Activated CD8-positive, alpha-beta T cell treated with anti-CD3 and anti-CD28 coated beads for 36 hours (primary cell): ENCODE results near the gene ASB13. TPM values are rescaled to one million over a fixed set of nuclear protein-coding genes. Genes with fewer than 3 reads are reported as not detected.

Experiments
- ATAC-seq: fragments of 200-7000 bp; cut with Tn5 transposase; one replicate; pipeline ENCODE4 v1.10.0; 2021; ENCODE audit warnings: mild to moderate bottlenecking, moderate library complexity
- CTCF ChIA-PET: fragments of 350-600 bp; sonication (Branson Sonifier 250); formaldehyde crosslinking; loops from one replicate; lab custom pipeline; 2021; ENCODE audit warnings: antibody characterized with exemption; lab: Charles Lee
- POLR2A ChIA-PET: fragments of 350-600 bp; sonication (Branson Sonifier 250); formaldehyde crosslinking; loops from one replicate; lab custom pipeline; 2021; ENCODE audit warnings: antibody characterized with exemption; lab: Charles Lee
- DNase-seq: peaks from one replicate; pipeline ENCODE4 v3.0.0-alpha.2; 2020
- H3K27ac Mint-ChIP-seq: one replicate; pipeline ENCODE4 v1.8.0; 2021; ENCODE audit warnings: mild to moderate bottlenecking, mixed read lengths
- H3K27me3 Mint-ChIP-seq: one replicate; pipeline ENCODE4 v1.8.0; 2021; ENCODE audit warnings: mixed read lengths
- H3K36me3 Mint-ChIP-seq: one replicate; pipeline ENCODE4 v1.8.0; 2021; ENCODE audit warnings: low read depth, mixed read lengths
- H3K4me1 Mint-ChIP-seq: one replicate; pipeline ENCODE4 v1.8.0; 2021; ENCODE audit warnings: low read depth, mixed read lengths
- H3K4me3 Mint-ChIP-seq: one replicate; pipeline ENCODE4 v1.8.0; 2021; ENCODE audit warnings: mild to moderate bottlenecking, moderate library complexity, mixed read lengths
- H3K9me3 Mint-ChIP-seq: one replicate; pipeline ENCODE4 v1.8.0; 2021; ENCODE audit warnings: mixed read lengths
- intact Hi-C: fragments of 100-400 bp; cut with micrococcal nuclease; formaldehyde crosslinking; loops from one replicate; pipeline ENCODE4 v1.10.0; 2022
- total RNA-seq, 2 experiments: library from RNA; stranded (reverse); gene quantifications; one replicate each; pipeline ENCODE4 v1.2.3, GENCODE V29; 2021
- TF ChIP-seq, protein P1 (sequence below): fragments of 200-600 bp; IDR thresholded peaks from one replicate; pipeline ENCODE4 v1.8.0; 2022; ENCODE audit warnings: antibody characterized with exemption, mild to moderate bottlenecking

Gene ASB13
- total RNA-seq, 2 experiments from 2014 or later, result 8.9 to 9.2 TPM

DNA sequence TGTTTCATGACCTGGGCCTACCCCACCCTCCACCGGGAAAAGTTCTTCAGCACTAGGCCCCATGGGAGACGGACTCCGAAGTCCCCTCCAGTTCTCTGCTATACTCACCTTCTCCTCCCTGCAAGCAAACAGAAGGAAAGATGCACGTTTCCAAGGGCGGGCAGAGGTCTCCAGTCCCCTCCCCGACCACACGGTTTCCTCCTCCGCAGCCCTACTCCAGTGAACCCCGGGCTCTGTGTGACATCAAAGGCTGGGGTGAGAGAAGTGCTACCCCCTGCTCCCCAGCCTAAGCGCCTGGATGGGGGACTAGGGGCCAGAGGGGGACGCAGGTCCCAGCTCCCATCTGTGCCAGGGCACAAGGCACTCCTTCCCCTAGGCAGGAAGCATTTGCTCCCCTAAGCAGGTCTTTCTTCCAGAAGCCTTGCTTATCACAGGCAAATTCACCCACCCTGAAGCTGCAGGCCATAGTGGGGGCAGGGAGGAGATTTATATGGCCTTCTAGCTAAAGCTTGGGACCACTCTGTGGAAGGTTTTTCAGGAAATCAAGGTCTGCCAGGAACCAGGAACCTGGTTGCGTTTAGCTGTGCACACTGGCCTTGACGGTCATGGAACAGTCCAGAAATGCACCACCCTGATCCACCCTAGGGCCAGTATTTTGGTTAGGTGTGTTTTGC, 52.8 kb downstream of the ASB13 start:
- H3K27me3 Mint-ChIP-seq, result no peaks in the 10 kb centered on the region
- no peaks in the 10 kb centered on the region for H3K36me3 Mint-ChIP-seq
- no peaks in the 10 kb centered on the region for H3K4me1 Mint-ChIP-seq
- DNase-seq (no peak), ATAC-seq (no peak)
- no peaks in the 10 kb centered on the region for H3K9me3 Mint-ChIP-seq
- ChIA-PET POLR2A (no interaction called here), CTCF (interaction anchor here (1.3 to 1.7 kb wide), 2 partner anchors 9 to 147 kb away, joined by 3 to 10 read pairs; no protein-coding TSS in a partner anchor)
- H3K27ac Mint-ChIP-seq, result no peak overlapping the region
- intact Hi-C loops, result no loop called here
- H3K4me3 Mint-ChIP-seq, result no peak overlapping the region
- TF ChIP-seq, protein P1, sequence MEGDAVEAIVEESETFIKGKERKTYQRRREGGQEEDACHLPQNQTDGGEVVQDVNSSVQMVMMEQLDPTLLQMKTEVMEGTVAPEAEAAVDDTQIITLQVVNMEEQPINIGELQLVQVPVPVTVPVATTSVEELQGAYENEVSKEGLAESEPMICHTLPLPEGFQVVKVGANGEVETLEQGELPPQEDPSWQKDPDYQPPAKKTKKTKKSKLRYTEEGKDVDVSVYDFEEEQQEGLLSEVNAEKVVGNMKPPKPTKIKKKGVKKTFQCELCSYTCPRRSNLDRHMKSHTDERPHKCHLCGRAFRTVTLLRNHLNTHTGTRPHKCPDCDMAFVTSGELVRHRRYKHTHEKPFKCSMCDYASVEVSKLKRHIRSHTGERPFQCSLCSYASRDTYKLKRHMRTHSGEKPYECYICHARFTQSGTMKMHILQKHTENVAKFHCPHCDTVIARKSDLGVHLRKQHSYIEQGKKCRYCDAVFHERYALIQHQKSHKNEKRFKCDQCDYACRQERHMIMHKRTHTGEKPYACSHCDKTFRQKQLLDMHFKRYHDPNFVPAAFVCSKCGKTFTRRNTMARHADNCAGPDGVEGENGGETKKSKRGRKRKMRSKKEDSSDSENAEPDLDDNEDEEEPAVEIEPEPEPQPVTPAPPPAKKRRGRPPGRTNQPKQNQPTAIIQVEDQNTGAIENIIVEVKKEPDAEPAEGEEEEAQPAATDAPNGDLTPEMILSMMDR, result no peak

DNA sequence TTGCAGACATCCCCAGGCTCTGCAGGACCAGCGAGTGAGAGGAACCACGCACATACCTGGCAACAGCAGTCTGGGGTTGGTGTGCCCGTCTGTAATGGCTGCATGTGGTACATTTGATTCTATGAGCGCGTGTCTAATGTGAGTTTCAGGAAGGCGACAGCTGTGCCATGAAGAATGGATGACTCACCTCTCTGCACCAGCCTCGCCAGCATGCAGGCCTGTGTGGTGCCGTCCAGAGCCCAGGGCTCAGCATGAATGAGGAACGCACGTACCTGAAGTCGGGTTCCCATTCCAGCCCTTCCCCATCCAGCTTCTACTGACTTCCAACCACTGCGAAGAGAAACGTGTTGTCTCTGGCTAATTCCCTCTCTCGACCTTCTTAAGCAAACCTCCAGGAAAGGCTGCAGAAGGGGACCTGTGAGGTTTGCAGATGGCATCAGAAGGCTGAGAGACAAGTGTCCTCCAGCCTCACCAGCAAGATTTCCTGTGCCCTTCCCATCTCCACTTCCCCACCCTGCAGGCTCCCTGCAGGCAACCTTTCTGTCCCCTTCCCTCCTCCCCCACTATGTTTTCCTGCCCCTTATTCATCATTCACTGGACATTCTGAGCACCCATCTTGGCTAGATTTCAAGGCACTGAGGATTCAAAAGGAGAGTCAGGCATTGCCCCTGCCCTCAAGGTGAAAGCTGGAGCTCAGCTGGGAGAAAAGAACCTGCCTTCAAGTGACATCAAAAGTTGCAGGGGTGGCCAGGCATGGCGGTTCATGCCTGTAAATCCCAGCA, 54.3 kb downstream of the ASB13 start:
- POLR2A ChIA-PET, result no interaction called here
- DNase-seq, result no peak
- Mint-ChIP-seq H3K36me3 (no peaks in the 10 kb centered on the region), H3K4me3 (no peak overlapping the region), H3K27ac (no peak overlapping the region), H3K9me3 (no peaks in the 10 kb centered on the region), H3K27me3 (no peaks in the 10 kb centered on the region), H3K4me1 (no peaks in the 10 kb centered on the region)
- TF ChIP-seq, protein P1, result no peak
- ATAC-seq, result no peak
- intact Hi-C loops, result no loop called here
- CTCF ChIA-PET, result no interaction called here

DNA sequence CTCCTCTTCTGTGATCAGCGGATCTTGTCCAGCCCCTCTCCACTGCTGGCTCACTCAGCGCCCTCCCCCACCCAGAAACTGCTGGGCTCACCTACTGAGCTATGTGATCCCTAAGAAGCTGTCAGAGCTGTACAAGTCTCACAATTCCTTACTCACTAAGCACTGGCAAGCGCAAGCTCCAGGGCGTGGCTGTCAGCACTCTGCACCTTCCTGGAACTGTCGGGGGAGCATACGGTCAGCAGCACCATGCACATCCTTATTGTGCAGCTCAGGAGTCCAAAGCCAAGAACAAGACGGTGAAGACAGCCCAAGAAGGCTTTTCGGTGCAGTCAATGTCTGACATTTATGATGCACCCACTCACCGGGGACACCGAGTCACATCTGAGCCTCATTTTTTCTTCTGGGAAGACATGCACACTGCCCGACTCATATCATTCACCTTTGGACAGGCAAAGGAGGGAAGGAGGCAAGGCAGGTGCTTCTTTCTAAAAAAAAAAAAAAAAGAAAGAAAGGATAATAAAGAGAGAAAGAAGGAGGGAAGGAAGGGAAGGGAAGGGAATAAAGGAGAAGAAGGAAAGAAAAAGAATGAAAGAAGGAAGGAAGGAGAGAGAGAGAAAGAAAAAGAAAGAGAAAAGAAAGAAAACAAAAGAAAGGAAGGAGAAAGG, 56.3 kb downstream of the ASB13 start:
- no peak for DNase-seq
- intact Hi-C loops, result no loop called here
- ChIA-PET CTCF (interaction anchor here (1.5 kb wide), 1 partner anchor 13 kb away, joined by 4 read pairs; no protein-coding TSS in a partner anchor), POLR2A (no interaction called here)
- no peaks in the 10 kb centered on the region for H3K4me1 Mint-ChIP-seq
- TF ChIP-seq, protein P1, result no peak
- no peaks in the 10 kb centered on the region for H3K9me3 Mint-ChIP-seq
- no peaks in the 10 kb centered on the region for H3K36me3 Mint-ChIP-seq
- H3K27ac Mint-ChIP-seq, result no peak overlapping the region
- H3K27me3 Mint-ChIP-seq, result no peaks in the 10 kb centered on the region
- no peak for ATAC-seq
- no peak overlapping the region for H3K4me3 Mint-ChIP-seq

DNA sequence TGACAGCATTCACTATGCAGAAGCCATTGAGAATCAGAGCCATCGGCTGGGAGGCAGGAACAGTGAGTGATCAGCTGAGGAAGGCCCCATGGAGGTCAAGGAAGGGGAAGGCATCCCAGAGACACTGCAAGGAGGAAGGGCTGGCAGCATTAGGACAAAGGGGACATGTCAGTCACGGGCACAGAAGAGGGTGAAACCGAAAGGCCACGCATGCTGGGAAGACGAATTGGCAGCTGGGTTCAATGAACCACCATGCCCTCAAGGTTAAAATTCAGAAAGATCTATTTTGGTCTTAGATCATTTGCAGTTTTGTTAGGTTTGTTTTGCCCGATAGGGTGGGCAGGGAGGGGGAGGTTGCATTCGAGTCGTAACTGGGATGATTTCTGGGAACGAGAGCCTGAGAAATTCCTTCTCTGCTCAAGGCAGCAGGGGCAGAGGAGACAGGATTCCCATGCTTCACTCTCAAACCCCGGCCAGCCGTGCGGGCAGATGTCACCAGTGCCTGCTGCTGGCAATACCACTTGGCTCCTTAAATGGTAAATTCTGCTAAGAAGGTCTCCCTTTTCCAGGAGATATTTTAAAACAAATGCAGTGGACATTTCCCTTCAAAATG, 57.7 kb downstream of the ASB13 start:
- Mint-ChIP-seq H3K4me1 (no peaks in the 10 kb centered on the region), H3K27ac (no peak overlapping the region), H3K27me3 (no peaks in the 10 kb centered on the region), H3K4me3 (no peak overlapping the region), H3K36me3 (no peaks in the 10 kb centered on the region), H3K9me3 (no peaks in the 10 kb centered on the region)
- no peak for ATAC-seq
- ChIA-PET POLR2A (interaction anchor here (0.9 kb wide), 1 partner anchor 25 kb away, joined by 3 read pairs; no protein-coding TSS in a partner anchor), CTCF (interaction anchor here (0.9 to 2.6 kb wide), 4 partner anchors 9 to 16 kb away, joined by 3 to 9 read pairs (median 4); no protein-coding TSS in a partner anchor)
- intact Hi-C loops, result no loop called here
- no peak for DNase-seq
- TF ChIP-seq, protein P1, result no peak
